Measurements from ENCODE around the gene KRTAP12-2.

KRTAP12-2 gene, protein sequence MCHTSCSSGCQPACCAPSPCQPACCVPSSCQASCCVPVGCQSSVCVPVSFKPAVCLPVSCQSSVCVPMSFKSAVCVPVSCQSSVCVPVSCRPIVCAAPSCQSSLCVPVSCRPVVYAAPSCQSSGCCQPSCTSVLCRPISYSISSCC

DNA sequence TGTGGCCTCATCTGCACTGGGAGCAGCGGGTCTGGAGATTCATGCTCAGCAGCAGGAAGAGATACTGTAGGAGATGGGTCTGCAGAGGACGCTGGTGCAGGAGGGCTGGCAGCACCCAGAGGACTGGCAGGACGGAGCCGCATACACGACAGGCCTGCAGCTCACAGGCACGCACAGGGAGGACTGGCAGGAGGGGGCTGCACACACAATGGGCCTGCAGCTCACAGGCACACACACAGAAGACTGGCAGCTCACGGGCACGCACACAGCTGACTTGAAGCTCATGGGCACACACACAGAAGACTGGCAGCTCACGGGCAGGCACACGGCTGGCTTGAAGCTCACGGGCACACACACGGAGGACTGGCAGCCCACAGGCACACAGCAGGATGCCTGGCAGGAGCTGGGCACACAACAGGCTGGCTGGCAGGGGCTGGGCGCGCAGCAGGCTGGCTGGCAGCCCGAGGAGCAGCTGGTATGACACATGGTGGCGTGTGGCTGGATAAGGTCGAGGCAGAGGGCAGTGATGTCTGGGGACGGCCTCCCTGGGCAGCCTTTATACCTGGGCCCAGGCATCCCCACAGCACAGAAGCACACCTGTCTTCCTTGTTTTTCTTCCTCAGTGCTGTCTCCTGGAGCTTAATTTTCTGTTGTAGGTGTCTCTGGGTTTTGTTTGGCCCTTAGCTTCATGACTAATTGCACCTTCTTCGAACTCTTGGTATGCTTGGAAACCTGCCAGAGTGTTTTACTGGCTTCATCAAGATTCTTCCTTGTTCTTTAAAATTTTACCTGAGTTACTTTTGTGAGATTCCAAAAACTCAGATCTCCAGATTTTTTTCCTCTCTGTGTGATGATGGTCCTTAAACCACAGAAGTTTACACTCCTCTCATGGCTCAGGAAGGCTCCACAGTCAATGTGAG is at the start of gene KRTAP12-2:
Gene KRTAP12-2 (minus strand): TSS at position 527 of the 920 bp plus-strand sequence. CDS start 41 bp downstream, at position 486.
- DNase-seq, result no peak

DNA sequence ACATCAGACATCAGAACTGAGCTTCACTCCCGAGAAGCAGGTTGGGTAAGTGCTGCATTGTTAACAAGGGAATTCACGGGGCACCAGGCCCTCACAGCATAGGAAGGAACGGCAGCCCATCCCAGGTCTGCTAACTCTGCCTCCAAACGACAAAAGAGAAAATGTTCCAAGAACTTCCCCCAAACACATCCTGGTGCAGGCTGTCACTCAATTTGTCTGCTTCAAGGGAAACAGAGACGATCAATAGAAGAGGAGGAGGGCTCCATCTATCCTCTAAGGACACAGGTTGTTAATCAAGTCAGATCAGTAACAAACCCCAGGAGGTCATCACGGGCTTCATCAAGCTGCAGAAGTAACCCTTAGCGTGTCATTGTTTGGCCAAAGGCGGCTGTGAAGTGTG is 48.2 kb upstream of the KRTAP12-2 start:
- no peak for DNase-seq

DNA sequence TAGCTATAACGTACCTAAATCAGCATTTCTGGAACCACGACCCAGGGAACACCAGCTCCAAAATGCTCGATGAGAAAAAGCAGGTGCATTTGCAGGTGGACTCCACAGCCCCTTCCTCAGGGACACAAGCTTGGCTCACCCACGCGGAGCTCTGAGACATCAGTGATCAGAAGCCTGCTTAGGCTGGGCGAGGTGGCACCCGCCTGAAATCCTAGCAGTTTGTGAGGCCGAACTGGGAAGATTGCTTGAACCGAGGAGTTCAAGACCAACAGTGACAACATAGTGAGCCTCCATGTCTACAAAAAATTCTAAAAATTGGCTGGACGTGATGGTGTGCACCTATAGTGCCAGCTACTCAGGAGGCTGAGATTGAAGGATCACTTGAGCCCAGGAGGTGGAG is 47.1 kb upstream of the KRTAP12-2 start:
- no peak for DNase-seq

DNA sequence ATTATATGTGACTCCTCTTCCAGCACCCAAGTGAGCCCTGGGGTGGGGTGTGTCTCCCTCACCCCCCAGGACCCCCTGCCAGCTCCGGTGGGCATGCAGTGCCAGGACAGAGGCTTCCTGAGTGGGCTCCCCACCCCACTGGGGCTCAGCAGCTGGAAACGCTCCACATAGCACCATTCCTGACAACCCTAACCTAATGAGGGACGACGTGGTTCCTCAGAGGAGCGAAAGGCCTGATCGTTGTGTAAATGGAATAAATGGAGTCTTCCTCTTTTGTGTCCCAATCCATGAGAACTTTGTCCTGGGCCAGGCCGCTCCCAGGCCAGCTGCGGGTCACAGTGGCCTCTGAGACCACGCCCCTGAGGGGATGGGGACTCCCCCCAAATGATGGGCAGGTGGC is 46.4 kb upstream of the KRTAP12-2 start:
- no peak for DNase-seq

DNA sequence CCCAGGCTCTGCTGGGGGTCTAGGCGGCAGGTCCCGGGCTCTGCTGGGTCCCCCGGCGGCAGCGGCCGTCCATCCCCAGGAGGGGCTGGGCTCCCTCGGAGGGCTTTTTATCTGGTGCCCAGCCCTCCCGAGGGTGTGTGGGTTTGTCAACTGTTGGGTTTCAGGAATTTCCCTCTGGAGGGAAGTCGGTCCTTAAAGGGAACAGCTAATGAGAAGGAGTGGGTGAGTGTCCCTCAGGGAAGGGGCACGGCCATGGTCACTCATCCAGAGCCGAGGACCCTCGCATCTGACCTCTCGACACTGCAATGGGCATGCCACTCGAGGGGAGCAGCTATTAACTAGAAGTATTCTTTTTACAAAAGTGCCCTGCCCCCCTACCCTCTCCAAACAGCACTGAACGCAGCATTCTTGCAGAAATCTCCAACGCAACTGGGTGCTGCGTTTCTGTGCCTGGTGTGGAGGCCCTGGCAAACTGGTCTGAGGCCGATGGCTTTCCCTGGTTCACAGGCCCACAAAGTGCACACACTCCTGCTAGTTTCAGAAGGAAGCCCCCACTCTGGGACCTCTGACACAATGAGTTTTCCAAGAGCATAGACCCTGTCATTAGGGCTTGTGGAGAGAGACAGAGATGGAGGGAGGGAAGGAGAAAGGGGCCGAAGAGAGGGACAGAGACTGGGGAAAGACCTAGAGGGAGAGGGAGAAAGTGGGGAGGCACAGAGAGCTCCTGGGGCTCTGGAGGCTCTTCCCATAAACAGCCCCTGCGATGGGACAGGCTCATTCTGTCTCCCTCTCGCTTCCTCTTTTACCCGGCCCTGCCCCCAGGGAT is 45.7 kb upstream of the KRTAP12-2 start:
- DNase-seq, result no peak

DNA sequence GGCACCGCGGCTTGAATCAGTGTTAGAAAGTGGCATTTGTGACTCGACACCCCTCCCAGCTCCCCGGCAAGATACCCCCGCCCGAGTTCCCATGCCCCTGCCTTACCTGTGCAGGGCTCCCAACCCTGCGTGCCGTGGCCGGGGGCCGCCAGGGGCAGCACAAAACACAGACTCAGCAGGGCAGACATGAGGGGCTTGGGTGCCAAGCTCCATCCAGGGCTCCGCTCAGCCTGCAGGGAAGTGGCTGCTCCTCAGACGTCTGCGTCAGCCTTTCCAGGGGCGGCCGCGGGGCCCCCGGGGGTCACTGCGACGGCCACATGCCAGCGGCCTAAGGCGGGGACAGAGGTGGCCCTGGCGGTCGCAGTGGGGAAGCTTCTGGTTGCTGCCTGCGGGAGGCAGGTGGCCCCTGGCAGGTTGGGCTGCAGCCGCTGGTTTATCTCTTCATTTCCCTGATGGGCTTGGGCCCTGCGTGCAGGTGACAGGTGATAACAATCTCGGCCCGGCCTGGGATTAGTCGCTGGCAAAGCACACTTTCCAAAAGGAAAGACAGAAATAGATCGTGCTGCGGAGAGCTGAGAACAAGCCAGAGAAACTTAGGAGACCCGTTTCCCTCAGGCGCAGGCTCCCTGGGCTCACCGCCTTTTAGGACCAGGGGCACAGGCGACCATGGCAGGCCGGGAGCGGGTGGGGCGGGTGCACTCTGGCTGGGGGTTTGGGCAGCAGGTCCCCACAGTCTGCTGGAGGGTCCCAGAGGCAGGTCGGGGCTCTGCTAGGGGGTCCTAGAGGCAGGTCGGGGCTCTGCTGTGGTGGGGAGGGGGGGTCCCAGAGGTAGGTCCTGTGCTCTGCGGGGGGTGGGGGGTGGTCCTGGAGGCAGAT is 44.8 kb upstream of the KRTAP12-2 start, which contains the start of gene TSPEAR:
Gene TSPEAR (minus strand): TSS at position 246 of the 876 bp plus-strand sequence. CDS start 58 bp downstream, at position 188.
- no peak for DNase-seq

DNA sequence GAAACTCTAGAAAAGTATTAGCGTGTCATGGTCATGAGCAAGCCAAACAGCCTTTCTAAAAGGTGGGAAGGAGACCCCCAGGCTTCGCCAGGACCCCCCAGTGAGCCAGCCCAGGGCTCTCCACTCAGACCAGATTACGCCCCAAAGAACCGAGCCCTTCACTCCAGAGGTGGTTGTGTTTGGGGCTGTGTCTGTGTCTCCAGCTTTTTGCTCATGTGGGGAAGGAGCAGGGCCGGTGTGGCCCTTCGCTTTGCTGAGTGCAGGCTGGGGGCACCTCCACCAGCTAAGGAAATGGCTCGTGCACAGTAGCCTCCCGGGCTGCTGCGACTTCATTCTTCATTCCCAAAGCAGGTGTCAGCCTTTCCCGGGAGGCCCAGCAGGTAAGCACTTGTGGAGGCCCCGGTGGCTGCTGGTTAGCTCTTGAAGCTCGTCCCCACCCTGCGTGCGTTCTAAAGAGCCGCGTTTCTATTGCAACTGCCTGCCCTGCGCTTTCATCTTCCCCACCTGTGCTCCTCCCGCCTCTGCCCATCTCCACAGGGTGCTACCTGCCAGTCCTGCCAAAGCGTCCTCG is 44.1 kb upstream of the KRTAP12-2 start:
- no peak for DNase-seq

DNA sequence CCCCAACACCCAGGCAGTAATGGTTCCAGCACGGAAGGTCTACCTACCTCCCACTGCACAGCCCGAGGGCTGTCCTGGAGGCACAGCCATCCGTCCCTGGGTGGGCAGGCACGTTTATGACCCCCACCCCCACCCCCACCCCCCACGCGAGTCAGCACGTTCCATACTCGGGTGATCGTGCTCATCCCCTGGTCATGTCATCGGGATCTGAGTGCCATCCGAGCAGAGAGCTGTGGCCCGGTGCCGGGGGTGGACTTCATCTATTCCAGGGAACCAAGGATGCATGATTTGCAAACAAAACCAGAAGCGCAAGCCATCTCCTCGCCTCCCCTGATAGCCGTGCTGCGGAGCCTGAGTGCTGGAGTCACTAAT is 43.6 kb upstream of the KRTAP12-2 start:
- DNase-seq, result no peak

DNA sequence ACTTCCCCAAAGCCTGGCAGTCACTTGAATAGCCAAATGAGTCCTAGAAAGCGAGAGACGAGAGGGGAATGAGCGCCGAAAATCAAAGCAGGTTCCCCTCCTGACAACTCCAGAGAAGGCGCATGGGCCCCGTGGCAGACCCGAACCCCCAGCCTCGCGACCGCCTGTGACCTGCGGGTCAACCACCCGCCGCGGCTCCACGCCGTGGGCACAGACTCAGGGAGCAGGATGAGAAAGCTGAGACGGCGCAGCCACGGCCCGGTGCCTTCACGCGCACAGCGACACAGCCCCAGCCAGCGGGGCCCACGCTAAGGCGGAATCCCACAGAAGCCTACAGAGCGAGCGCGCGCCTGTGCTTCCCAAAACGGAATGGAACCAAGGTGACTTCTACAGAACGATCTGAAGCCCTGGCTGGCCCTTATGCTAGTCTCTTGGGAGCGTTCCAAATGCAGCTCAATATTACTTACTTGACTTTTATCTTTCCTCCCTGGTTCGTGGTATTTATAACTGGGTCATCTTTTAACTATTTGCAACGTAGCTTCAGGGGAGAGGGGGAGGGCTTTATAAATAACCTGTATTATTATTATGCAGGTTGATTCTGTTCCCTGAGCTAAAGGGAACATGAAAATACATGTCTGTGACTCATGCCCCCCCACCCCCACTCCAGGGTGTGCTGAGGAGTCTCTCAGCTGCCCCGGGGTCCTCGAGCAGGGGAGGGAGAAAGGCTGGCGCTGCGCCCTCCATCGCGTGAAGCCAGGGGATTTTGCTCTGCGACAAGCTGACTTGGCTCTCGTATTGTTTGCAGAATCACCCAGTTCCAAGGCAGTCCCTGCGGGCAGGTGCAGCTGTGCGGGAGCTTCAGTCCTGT is 42.9 kb upstream of the KRTAP12-2 start:
- DNase-seq, result no peak

DNA sequence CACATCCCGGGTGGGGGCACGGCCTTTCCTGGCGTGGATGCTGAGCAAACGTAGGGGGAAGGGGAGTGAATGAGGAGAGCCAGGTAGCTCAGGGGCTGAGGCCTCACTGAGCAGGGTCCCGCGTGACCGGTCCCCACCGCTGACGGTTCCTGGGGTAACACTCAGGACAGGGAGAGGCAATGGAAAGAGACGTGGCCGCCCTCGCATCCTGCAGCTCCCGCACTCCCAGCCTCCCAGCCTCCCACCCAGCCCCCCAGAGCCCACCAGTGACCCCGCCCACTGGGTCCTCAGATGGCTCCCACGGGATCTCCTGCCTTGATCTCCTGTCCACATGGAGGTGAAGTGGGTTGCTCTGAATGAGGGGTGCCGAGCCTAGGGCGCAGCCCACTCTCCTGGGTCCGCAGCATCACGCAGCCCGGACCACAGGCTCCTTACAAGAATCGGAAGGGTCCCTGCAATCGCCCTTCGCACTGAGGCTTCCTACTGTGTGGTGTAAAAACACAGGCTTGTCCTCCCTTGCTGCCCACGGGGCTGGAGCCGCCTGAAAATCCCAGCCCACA is 42.2 kb upstream of the KRTAP12-2 start:
- no peak for DNase-seq

DNA sequence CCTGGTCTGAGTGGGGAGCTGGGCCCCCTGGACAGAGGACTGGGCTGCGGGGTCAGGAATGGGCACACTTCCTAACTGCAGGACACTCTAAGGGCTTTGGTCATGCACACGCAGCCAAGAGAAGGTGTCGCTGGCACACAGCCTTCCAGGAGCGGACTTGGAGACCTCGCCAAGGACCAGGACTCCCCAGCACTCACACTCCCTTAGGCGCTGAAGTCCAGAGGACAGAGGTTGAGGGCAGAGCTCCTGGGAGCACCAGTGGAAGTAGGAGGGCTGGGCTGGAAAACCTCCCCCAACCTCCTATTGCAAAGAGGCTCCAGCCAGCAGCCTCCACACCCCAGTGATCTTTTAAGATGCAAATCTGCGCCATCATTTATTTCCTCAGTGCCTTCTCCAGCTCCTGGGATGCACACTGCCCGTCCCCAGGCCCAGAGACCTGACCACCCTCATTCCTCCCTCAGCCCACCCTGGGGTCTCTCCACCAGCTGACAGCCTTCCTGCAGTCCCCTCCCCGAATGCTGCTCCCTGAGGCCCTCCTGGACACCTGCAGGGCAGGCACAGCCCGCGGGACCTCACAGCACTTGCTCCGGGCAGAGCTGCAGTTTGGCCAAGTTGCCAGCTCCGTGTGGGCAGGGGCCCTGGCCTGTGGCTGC is 41.6 kb upstream of the KRTAP12-2 start:
- DNase-seq, result no peak

DNA sequence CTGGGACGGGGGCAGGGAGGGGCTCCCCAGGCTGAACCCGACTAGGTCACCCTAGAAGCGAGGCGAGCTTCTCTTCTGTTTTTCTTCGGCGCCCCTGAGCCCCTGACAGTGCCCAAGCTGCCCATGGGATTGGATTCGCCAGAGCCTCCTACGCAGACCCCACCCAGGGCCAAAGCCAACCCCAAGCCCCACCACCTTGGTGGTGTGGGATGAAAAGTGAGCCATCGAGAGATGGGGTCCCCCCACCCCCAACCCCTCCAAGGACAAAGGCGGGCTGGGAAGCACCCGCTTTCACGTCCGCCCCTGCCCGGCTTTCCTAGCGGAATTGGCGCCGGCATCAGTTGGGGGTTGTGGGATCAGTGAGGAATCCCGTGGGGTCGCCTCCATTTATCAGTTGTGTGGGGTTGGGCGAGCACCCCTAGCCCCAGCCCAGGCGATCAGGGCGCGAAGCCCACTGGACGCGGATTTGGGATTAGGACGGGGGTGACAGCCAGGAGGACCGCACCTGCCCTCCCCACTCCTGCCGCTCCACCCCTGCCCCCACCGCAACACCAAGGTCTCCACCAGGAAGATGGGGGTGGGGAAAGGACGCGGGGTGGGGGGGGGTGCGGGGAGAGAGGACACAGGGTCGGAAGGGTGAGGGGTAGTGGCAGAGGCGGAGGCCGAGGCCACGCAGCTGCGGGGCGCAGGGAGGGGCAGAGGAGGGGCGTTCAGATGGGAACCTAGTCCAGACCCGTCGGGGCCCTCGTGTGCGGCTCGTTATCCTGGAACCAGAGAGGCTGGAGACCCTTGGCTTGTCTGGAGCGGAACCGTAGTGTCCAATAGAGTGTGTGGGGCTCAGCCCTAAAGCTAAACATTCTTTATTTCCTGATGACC is 40.2 kb upstream of the KRTAP12-2 start:
- no peak for DNase-seq

DNA sequence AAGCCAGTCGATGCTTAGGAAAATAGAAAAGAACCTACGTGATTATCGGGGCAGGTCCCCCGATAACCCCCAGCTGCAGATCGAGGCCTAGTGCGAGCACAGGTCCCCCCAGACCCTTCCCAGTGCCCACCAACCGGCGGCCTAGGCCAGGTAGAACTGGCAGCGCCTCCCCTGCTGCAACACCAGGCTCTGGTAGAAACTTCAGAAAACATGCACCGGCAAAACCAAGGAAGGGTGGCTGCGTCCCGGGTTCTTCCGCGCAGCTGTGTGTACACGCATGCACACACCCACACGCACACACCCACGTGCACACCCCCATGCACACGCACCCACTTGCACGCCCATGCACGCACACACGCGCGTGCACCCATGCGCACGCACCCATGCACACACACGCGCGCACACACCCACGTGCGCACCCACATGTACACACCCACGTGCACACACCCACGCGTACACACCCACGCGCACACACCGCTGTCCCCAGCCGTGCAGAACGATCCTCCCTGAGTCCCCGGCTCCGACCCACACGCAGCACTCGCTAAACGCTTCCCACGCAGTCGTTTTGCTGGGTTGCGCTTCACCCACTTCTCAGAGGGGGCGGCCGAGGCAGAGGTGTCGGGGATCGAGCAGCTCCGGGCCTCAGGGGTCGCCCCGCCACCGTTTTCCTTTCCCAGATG is 39.4 kb upstream of the KRTAP12-2 start:
- DNase-seq, result no peak

DNA sequence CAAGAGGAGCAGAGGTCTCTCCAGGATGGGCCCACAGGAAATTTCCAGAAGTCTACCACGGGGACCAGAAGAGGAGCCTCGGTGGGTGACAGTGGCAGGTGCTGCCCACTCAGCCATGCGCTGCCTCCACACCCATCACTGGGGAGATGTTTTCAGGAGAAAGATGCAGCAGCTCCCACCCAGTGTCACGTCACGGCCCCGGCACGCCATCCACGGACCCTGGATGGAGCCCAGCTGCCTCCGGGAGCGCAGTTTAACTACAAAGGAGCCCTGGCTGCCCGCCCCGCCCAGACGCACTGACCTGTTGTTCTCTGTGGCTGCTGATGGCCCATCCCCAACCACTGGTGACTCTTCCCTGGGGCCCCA is 37.9 kb upstream of the KRTAP12-2 start:
- no peak for DNase-seq

DNA sequence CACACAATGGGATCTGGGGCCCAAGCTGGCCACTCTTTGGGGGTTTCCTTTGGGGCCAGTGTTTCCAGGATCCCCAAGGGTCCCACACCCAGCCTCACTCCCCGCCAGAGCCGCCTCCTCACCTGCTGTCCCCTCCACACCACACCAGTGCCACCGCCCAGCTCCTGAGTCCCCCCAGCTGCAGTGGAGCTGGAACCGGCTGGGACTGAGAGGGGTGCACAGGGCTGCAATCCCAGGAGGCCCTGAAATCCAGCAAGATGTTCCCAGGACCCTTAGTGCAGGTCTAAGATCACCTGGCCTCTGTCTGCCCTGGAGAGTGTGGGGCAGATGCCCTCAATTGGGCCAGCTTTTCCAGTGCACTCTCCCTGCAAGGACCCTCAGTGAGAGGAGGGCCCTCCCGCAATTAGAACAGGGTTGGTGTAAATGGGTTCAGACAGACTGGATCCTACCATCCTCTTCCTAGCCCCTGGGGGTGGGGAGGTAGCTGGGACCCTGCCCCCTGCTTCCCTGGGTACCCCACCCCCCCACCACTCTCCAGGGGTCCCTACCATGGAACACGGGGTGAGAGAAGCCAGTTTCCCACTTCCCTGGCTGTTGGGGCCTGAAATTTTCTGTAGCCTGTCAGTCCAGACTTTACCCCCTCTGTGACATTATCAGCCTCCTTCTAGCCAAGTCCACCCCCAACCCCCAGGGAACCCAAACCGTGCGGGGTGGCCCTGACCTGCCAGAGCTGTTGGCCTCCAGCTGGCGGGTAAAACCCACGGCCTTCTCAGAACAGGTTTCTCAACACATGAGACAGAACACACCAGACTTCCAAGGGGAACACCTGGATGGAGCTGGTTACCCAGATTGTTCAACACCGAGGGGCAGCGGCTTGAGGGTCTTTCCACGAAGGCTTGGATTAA is 37.3 kb upstream of the KRTAP12-2 start:
- DNase-seq, result no peak

DNA sequence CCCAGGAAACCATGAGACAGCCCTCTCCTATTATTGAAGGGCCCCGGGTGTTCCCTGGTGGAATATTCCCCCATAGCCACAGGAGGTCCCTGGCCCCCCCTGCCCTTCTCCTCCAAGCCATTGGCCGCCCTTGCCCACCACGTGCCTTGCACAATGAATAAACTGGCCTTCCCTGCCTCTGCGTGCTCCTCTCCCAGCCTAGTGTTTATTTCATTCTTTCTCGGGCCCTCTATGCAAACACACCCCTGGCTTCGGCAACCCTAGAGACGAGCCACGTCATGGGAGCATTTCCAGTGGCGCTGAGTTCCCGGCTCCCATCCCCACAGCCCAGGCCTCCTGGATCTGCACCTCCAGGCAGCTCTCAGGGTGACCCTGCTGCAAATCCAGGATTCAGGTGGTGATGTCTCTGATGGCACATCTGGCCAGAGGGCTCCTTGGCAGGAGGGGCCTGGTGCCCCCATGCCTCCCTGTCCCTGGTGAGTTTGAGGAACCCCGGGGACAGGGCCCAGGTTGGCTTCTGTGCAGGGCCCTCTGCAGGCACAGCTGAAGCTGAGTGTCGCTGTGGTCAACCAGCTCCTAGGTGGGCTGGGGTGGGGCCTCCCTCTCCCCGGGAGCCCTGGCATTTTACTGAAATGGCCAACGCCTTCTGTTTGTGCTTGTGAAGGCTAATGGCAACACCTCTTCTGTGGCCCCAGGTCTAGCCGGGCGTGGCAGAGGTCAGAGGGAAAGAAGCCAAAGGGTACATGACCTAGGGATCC is 36.4 kb upstream of the KRTAP12-2 start:
- no peak for DNase-seq

Measured in AML-193 (cell line).